ENCODE measurements around the gene SPAG7. TPM values are rescaled to one million over a fixed set of nuclear protein-coding genes. Genes with fewer than 3 reads are reported as not detected.

Gene SPAG7
- polyA plus RNA-seq, 1 experiment = 85.8 TPM

GRCh38 chr17:4966844-4967538, 626 bp downstream of the SPAG7 start:
- POLR2A ChIA-PET = interaction anchor here (0.5 to 1.9 kb wide), 7 partner anchors 10 to 33 kb away, joined by 3 to 17 read pairs (median 5); partner anchors contain the start of genes PFN1, RNF167 and SLC25A11
- Histone ChIP-seq H3K27me3 (ENCODE audit: control insufficient read depth, insufficient read depth, low read length) (no peaks in the 10 kb centered on the region), H3K36me3 (ENCODE audit: control insufficient read depth, insufficient read depth, low read length) (peaks cover 6% of the 10 kb centered on the region), H3K4me3 (ENCODE audit: low read depth, low read length) (peak overlapping the region; percentile 56)
- peak; percentile 99 for DNase-seq (ENCODE audit: low read depth)
- TF ChIP-seq CTCF (IDR thresholded peaks at IDR 0.05; ENCODE audit: insufficient read depth, low read depth, low read length) = no peak
- CTCF ChIA-PET = interaction anchor here (0.6 to 3.1 kb wide), 10 partner anchors 9 to 95 kb away, joined by 3 to 19 read pairs (median 4); partner anchors contain the start of gene CAMTA2

GRCh38 chr17:4965311-4965986, 2.2 kb downstream of the SPAG7 start:
- Histone ChIP-seq H3K4me3 (ENCODE audit: low read depth, low read length) (no peak overlapping the region), H3K27me3 (ENCODE audit: control insufficient read depth, insufficient read depth, low read length) (no peaks in the 10 kb centered on the region), H3K36me3 (ENCODE audit: control insufficient read depth, insufficient read depth, low read length) (peaks cover 7% of the 10 kb centered on the region)
- ChIA-PET POLR2A (interaction anchor here (0.5 kb wide), 1 partner anchor 10 kb away, joined by 3 read pairs; no protein-coding TSS in a partner anchor), CTCF (interaction anchor here (0.7 to 2.4 kb wide), 6 partner anchors 10 to 56 kb away, joined by 3 to 8 read pairs (median 4); no protein-coding TSS in a partner anchor)
- TF ChIP-seq CTCF (IDR thresholded peaks at IDR 0.05; ENCODE audit: insufficient read depth, low read depth, low read length) = no peak
- no peak for DNase-seq (ENCODE audit: low read depth)

GRCh38 chr17:4960279-4960922, 7.2 kb downstream of the SPAG7 start:
- no peak overlapping the region for H3K4me3 ChIP-seq (ENCODE audit: low read depth, low read length)
- ChIA-PET CTCF (no interaction called here), POLR2A (no interaction called here)
- no peaks in the 10 kb centered on the region for H3K27me3 ChIP-seq (ENCODE audit: control insufficient read depth, insufficient read depth, low read length)
- peaks cover 15% of the 10 kb centered on the region for H3K36me3 ChIP-seq (ENCODE audit: control insufficient read depth, insufficient read depth, low read length)
- DNase-seq (ENCODE audit: low read depth) = no peak
- no peak for TF ChIP-seq CTCF (IDR thresholded peaks at IDR 0.05; ENCODE audit: insufficient read depth, low read depth, low read length)

GRCh38 chr17:4959261-4959965, 8.2 kb downstream of the SPAG7 start:
- CTCF ChIA-PET = no interaction called here
- H3K27me3 ChIP-seq (ENCODE audit: control insufficient read depth, insufficient read depth, low read length) = no peaks in the 10 kb centered on the region
- no peak for TF ChIP-seq CTCF (IDR thresholded peaks at IDR 0.05; ENCODE audit: insufficient read depth, low read depth, low read length)
- DNase-seq (ENCODE audit: low read depth) = no peak
- no peak overlapping the region for H3K4me3 ChIP-seq (ENCODE audit: low read depth, low read length)
- POLR2A ChIA-PET = no interaction called here
- H3K36me3 ChIP-seq (ENCODE audit: control insufficient read depth, insufficient read depth, low read length) = peaks cover 14% of the 10 kb centered on the region

Data from BJ (cell line).